Kasumi-1 (cell line): ENCODE results near the gene OR13H1.
"Not testable (repeated sequence)": the region's sequence is repeated elsewhere in the genome, so short reads cannot be mapped to it uniquely, and the experiment has no call there.

ENCODE experiments used
- DNase-seq, 2 experiments: peaks; one replicate each; lab custom pipeline; 2025; lab: John Stamatoyannopoulos, UW

OR13H1 gene, protein sequence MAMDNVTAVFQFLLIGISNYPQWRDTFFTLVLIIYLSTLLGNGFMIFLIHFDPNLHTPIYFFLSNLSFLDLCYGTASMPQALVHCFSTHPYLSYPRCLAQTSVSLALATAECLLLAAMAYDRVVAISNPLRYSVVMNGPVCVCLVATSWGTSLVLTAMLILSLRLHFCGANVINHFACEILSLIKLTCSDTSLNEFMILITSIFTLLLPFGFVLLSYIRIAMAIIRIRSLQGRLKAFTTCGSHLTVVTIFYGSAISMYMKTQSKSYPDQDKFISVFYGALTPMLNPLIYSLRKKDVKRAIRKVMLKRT

DNA sequence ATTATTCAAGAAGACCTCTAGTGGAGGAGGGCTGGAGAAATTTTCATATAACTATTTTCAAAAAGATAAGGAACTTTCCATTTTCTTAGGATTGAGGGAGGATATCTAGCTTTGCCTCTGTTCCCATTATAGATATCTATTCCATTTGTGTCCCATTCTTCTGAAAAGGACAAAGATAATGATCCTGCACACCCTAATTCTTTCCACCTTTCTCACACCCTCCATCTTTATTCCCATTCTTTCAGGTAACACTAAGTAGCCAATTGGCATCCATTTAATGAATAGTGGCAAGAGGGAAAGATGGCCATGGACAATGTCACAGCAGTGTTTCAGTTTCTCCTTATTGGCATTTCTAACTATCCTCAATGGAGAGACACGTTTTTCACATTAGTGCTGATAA lies at the start of gene OR13H1:
Gene OR13H1 (plus strand): TSS at position 301 of the 400 bp plus-strand sequence. CDS start 0 bp downstream, at position 301.
- no peak for DNase-seq

DNA sequence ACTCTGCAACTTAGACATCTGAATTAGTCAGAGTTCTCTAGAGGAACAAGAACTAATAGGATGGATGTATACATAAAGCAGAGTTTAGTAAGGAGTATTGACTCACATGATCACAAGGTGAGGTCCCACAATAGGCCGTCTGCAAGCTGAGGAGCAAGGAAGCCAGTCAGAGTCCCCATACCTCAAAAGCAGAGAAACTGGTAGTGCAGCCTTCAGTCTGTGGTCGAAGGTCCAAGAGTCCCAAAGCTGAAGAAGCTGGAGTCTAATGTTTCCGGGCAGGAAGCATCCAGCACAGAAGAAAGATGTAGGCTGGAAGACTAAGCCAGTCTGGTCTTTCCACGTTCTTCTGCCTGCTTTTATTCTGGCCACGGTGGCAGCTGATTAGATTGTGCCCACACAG lies 42.3 kb upstream of the OR13H1 start:
- DNase-seq: not testable (repeated sequence)

DNA sequence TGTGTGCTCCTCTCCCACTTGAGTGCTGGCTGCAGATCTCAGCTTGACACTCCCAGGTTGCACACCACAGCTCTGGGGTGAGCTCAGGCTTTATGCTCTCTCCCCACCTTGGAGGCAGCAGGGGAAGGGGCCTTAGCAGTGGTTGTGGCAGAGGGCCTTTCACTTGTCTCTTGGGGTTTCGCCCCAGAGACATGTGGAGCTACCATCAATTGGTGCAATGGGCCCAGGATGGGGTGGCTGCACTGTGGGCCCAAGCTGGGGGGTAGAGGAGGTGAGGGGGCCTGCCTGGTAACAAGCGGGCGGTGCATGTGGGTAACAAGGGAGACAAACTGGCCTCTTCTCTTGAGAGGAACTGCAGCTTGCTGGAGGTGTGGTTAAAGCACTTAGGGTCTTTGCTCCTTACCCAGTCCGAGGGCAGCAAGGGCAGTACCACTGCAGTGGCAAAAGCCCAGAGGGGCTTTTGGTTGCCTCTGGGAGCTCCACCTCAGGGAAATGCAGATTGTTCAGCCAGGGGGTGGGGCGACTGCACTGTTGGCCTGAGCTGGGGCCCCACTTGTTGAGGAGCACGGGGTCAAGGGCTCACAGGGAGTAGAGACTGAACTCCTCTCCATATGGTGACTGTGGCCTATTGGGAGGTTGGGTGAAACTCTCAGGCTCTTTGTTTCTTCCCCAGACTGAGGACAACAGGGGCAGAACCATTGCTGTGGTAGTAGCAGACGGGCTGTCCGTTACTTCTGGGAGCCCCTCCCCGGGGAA lies 30.5 kb upstream of the OR13H1 start:
- no peak for DNase-seq

DNA sequence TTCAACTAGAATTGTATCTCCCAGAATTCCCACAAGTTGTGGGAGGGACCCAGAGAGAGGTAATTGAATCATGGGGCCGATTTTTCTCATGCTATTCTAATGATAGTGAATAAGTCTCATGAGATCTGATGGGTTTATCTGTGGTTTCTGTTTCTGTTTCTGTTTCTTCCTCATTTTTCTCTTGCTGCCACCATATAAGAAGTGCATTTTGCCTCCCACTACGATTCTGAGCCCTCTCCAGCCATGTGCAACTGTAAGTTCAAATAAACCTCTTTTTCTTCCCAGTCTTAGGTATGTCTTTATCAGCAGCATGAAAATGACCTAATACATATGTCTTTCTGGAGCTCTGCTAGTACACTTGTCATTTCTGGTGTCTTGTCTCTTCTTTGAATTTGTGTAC lies 22.1 kb upstream of the OR13H1 start:
- no peak for DNase-seq

DNA sequence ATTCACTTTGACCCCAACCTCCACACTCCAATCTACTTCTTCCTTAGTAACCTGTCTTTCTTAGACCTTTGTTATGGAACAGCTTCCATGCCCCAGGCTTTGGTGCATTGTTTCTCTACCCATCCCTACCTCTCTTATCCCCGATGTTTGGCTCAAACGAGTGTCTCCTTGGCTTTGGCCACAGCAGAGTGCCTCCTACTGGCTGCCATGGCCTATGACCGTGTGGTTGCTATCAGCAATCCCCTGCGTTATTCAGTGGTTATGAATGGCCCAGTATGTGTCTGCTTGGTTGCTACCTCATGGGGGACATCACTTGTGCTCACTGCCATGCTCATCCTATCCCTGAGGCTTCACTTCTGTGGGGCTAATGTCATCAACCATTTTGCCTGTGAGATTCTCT lies 344 bp downstream of the OR13H1 start:
- DNase-seq: no peak

DNA sequence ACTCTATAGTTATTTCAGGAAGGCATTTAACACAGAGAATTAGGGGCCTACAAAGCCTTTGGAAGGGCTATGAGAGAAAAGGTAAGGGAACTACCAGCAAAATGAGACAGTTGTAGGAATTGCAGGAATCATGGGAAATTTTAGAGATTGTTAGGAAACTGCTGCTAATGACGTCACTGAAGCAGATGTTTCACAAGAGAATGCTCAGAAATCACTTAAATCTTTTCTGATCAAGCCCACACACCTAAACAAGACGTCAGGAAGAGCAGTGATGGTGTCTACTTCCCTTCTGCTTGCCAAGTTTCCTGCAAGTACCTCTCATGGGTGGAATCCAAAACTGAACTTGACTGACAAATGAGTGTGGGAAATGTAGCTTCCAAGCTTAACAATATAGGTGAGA lies 5.1 kb downstream of the OR13H1 start:
- no peak for DNase-seq

DNA sequence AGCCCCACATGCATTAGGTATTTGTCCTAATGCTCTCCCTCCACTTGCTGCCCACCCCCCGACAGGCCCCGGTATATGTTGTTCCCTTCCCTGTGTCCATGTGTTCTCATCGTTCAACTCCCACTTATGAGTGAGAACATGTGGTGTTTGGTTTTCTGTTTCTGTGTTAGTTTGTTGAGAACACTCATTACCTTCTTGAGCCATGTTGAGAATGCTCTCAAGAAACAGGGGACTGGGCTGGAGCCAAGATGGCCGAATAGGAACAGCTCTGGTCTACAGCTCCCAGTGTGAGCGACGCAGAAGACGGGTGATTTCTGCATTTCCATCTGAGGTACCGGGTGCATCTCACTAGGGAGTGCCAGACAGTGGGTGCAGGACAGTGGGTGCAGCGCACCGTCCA lies 8.6 kb downstream of the OR13H1 start:
- not testable (repeated sequence) for DNase-seq

DNA sequence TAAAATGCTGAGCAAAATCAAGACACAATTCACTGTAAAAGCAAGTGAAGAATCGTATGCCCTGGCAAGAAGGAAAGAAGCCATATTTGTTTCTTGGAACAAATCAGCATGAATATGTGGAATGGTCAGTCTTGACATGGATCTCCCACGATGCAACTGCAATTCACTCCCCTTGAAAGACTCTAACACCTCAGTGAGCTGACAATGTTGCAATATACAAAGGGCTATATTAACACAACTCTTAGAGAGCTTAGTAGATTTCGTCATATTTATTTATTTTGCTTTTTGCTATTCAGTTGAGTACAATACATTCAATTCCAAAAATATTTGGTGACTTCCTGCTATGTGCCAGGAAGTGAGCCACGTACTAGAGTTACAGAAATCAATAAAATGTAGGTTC lies 14.7 kb downstream of the OR13H1 start:
- DNase-seq: no peak

DNA sequence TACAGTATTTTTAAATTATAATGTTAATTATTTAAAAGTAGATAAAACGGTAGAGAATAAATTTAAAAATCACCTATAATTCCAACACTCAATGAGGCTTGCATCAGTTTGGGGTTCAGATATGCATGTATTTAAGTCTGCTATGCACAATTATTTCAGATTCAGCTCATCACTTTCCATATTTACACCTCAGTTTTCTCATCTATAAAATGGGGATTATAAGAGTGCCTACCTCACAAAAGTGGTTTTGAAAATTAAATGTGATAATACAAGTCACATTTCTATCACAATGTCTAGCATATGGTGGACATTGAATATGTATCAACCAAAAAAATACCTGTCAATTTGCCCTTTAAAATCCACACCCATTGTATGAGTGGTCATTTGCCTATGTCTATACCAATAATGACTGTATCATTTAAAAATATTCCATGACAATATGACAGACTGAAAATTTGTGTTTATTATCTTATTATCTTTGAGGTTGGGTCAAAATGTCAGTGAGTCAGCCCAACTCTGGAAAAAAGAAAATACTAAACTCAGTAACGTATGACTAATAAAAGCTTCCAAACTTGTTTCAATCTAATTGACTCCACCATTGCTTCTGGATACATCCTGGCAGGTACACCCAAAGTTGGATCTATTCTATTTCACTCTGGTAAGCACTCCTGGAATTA lies 20.8 kb downstream of the OR13H1 start:
- no peak for DNase-seq

DNA sequence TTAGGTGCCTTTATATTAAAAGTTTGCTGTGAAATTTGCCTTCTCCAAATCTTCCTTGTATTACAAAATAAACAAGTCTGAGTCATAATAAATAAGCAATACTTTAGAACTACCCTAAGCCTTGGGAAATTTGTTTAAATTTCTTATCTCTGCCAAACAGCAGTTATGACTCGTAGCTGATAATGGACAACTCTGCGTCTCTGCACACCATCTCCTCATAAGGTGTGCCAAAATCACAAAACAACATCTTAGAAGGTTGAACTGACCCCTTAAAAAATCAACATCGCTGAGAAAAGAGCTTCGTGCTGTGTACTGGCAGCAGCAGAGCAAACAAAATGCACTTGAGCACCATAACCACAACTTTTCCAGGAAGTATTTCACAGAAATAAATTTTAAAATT lies 22.0 kb downstream of the OR13H1 start:
- no peak for DNase-seq

DNA sequence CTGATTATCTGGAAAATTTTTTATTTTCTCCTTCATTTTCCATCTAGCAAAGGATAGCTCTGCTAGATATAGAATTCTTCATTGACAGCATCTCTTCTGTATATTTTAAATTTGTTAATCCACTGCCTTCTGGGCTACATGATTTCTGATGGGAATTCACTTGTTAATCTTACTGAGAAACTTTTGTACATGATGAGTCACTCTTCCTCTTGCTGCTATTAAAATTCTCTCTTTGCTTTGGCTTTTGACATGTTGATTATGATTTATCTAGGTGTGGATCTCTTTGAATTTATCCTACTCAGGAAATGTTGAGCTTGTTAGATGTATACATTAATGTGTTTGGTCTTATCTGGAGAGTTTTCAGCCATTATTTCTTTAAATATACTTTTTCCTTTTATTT lies 27.5 kb downstream of the OR13H1 start:
- DNase-seq: no peak

DNA sequence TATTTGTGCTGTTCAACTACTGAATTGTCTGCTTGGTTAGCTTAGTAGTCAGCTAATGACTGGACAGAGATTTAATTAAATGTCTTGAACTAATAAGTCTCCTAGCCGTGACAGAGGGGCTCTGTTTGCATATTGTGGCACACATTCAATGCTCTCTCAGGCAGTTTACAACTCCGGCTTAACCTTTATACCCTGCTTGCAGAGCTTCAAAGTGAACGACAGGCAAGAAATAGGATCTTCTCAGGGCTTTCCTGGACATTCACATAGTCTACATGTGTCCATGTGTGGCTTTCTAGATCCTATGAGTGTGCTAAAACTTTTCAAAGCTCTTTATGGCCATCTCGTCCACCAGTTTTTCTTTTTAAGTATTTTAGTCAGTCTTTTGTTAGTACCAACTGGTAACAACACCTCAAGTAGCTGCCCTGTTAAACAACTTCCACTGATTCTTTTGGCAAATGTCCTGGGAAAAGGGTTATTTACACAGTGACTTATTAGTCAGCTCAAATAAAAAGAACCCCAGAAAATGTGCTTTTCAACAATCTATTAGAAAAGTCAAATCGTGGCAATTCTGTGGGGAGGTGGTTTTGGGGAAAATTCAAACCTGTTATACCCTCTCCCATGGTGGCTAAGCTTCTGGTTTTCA lies 28.6 kb downstream of the OR13H1 start:
- no peak for DNase-seq

DNA sequence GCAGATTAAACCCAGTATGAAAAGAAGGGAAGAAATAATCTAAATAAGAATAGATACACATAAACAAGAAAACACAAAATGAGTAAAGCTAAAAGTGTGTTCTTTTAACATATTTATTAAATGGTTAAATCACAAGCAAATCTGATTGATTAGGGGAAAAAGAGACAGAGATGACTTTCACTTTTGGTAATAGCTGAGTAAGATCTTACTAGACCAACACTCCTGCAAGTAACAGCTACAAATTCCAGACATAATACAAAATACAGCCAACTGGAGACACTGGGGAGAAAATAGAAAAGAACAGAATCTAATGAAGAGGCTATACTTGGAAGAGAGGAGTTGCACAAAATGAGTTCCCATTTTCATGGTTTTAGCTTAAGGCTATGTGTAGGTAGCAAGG lies 33.5 kb downstream of the OR13H1 start:
- DNase-seq: no peak

DNA sequence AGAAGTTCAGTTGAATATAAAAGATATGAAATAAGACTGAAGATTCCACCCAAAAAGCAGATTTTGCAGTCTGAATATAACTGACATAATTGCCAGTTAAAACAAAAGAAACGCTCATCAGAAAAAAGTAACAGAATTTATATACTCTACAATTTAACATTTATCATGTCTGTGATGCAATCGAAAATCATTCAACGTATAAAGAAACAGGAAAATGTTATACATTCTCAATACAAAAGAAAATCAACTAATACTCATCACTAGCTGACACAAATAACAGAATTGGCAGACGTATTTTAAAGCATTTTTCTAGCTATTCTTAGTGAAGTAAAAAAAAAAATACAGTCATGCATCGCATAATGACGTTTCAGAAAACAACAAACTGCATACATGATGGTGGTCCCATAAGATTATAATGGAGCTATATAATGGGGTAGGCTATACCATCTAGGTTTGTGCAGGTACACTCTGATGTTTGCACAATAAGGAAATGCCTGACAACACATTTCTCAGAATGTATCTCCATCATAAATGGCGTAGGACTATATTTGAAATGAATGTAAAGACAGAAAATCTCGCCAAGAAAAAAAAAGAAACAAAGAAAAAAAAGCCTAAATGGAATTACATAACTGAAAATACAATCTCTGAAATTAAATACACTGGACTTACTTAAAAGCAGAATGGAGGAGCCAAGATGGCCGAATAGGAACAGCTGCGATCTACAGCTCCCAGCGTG lies 34.3 kb downstream of the OR13H1 start:
- no peak for DNase-seq

DNA sequence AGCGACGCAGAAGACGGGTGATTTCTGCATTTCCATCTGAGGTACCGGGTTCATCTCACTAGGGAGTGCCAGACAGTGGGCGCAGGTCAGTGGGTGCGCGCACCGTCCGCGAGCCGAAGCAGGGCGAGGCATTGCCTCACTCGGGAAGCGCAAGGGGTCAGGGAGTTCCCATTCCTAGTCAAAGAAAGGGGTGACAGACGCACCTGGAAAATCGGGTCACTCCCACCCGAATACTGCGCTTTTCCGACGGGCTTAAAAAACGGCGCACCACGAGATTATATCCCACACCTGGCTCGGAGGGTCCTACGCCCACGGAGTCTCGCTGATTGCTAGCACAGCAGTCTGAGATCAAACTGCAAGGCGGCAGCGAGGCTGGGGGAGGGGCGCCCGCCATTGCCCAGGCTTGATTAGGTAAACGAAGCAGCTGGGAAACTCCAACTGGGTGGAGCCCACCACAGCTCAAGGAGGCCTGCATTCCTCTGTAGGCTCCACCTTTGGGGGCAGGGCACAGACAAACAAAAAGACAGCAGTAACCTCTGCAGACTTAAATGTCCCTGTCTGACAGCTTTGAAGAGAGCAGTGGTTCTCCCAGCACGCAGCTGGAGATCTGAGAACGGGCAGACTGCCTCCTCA lies 35.0 kb downstream of the OR13H1 start:
- not testable (repeated sequence) for DNase-seq

DNA sequence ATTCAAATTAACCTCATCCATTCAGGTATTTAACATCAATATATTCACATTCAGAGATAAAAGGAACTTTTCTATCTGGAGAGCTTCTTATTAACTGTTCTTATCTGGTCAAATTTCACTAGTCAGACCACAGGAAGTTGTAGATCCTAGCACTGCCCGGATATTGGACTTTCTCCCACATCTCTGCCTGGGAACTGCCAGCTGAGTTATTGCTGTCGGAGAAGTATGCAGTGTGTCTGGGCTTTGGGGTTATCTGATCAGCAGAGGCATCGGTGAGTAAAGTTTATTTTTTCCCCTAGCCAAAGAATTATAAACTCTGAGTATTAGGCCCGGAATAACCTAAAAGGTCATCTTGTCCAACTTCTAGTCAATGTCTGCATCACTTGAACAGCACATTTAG lies 45.1 kb downstream of the OR13H1 start:
- no peak for DNase-seq
